ENCODE measurements around the gene CRY2.

- TF ChIP-seq EP300 (IDR thresholded peaks at IDR 0.05) (no peak), POLR2A (IDR thresholded peaks at IDR 0.05) (no peak)
Observed at GRCh38 chr11:45806937-45807791, 40.1 kb upstream of the CRY2 start.
